AG04450 (cell line): Measurements from ENCODE around the gene FUS. TPM values are rescaled to one million over a fixed set of nuclear protein-coding genes. Genes with fewer than 3 reads are reported as not detected.

Source experiments
- polyA plus RNA-seq: library from polyadenylated mRNA; depleted of rRNA; stranded (reverse); fragments of >200 nt; gene quantifications from 2 replicates; pipeline ENCODE4 v1.2.3, GENCODE V29; 2011; rRNA removed
- small RNA-seq: library from RNA; depleted of rRNA; stranded (forward); fragments of <200 nt; gene quantifications from one replicate; pipeline ENCODE3, GENCODE V24; 2012; ENCODE audit warnings: low read depth; ENCODE audit not compliant: insufficient read length

FUS gene
- polyA plus RNA-seq, 1 experiment = 166 TPM

Small RNA genes within 50 kb of the gene (small RNA-seq; reads per million reads assigned to genes)
- gene AC009088.4 (not detected), gene NDUFA3P6 (not detected)

Other genes starting within 250 kb of the FUS start
- 23.7 and 29.5 TPM in 2 replicates for gene ORAI3, start 231.1 kb upstream of the FUS start, polyA plus RNA-seq
- 1.1 and 1.4 TPM in 2 replicates for gene SETD1A, start 222.4 kb upstream of the FUS start, polyA plus RNA-seq
- gene HSD3B7, start 194.9 kb upstream of the FUS start, polyA plus RNA-seq = 6.1 and 9.5 TPM in 2 replicates
- gene STX1B, start 169.5 kb upstream of the FUS start, polyA plus RNA-seq = 4.2 and 4.8 TPM in 2 replicates
- 43.7 and 45.9 TPM in 2 replicates for gene STX4, start 146.6 kb upstream of the FUS start, polyA plus RNA-seq
- 5.9 and 8.6 TPM in 2 replicates for gene ZNF668, start 105.9 kb upstream of the FUS start, polyA plus RNA-seq
- gene ZNF646, start 105.7 kb upstream of the FUS start, polyA plus RNA-seq = 2.4 and 4.5 TPM in 2 replicates
- gene PRSS53, start 91.2 kb upstream of the FUS start, polyA plus RNA-seq = 0.67 and 0.79 TPM in 2 replicates
- 210 and 272 TPM in 2 replicates for gene VKORC1, start 85.3 kb upstream of the FUS start, polyA plus RNA-seq
- 31.6 and 42.3 TPM in 2 replicates for gene BCKDK, start 71.8 kb upstream of the FUS start, polyA plus RNA-seq
- 23.0 and 24.7 TPM in 2 replicates for gene KAT8, start 62.5 kb upstream of the FUS start, polyA plus RNA-seq
- not detected in 2 replicates for gene PRSS8, start 44.4 kb upstream of the FUS start, polyA plus RNA-seq
- 0.24 and 0.42 TPM in 2 replicates for gene PRSS36, start 30.1 kb upstream of the FUS start, polyA plus RNA-seq
- gene PYCARD, start 22.6 kb downstream of the FUS start, polyA plus RNA-seq = 21.8 and 31.0 TPM in 2 replicates
- gene TRIM72, start 34.0 kb downstream of the FUS start, polyA plus RNA-seq = not detected in 2 replicates
- not detected in 2 replicates for gene PYDC1, start 37.0 kb downstream of the FUS start, polyA plus RNA-seq
- not detected in 2 replicates for gene ITGAM, start 79.8 kb downstream of the FUS start, polyA plus RNA-seq
- gene ITGAX, start 175.0 kb downstream of the FUS start, polyA plus RNA-seq = 0.15 and 0.17 TPM in 2 replicates
- not detected in 2 replicates for gene ITGAD, start 213.2 kb downstream of the FUS start, polyA plus RNA-seq
- not detected in 2 replicates for gene COX6A2, start 248.2 kb downstream of the FUS start, polyA plus RNA-seq